Fibroblast of skin of right quadriceps (primary cell): ENCODE results near the gene FBRSL1.
"Not testable (repeated sequence)": the region's sequence is repeated elsewhere in the genome, so short reads cannot be mapped to it uniquely, and the experiment has no call there.

ENCODE experiments used
- DNase-seq: peaks from one replicate; pipeline ENCODE4 v3.0.0-alpha.2; 2013

Gene FBRSL1

GRCh38 chr12:132529156-132529839 is 39.3 kb downstream of the FBRSL1 start:
- DNase-seq, result no peak

- DNase-seq, result no peak
Measured at GRCh38 chr12:132529906-132530305, 40.0 kb downstream of the FBRSL1 start.

GRCh38 chr12:132530447-132530846 is 40.5 kb downstream of the FBRSL1 start:
- no peak for DNase-seq

- no peak for DNase-seq
Measured at GRCh38 chr12:132530851-132531250, 40.9 kb downstream of the FBRSL1 start.

- not testable (repeated sequence) for DNase-seq
Measured at GRCh38 chr12:132532711-132533583, 43.0 kb downstream of the FBRSL1 start.

GRCh38 chr12:132533584-132533958 is 43.6 kb downstream of the FBRSL1 start:
- DNase-seq, result no peak

GRCh38 chr12:132534076-132534475 is 44.1 kb downstream of the FBRSL1 start:
- no peak for DNase-seq

GRCh38 chr12:132535019-132535418 is 45.1 kb downstream of the FBRSL1 start:
- DNase-seq, result no peak

GRCh38 chr12:132536102-132536876 is 46.3 kb downstream of the FBRSL1 start:
- DNase-seq, result no peak

- no peak for DNase-seq
Measured at GRCh38 chr12:132537049-132537448, 47.1 kb downstream of the FBRSL1 start.

- no peak for DNase-seq
Measured at GRCh38 chr12:132537836-132538662, 48.1 kb downstream of the FBRSL1 start.

GRCh38 chr12:132538663-132538990 is 48.7 kb downstream of the FBRSL1 start:
- no peak for DNase-seq

- DNase-seq, result no peak
Measured at GRCh38 chr12:132539016-132539773, 49.2 kb downstream of the FBRSL1 start.

- DNase-seq, result no peak
Measured at GRCh38 chr12:132540436-132540835, 50.5 kb downstream of the FBRSL1 start.

GRCh38 chr12:132541200-132541599 is 51.2 kb downstream of the FBRSL1 start:
- no peak for DNase-seq

- no peak for DNase-seq
Measured at GRCh38 chr12:132541996-132542395, 52.0 kb downstream of the FBRSL1 start.

GRCh38 chr12:132542661-132543060 is 52.7 kb downstream of the FBRSL1 start:
- no peak for DNase-seq

- DNase-seq, result no peak
Measured at GRCh38 chr12:132543298-132544079, 53.5 kb downstream of the FBRSL1 start.

GRCh38 chr12:132544080-132544397 is 54.1 kb downstream of the FBRSL1 start:
- no peak for DNase-seq

GRCh38 chr12:132544498-132544897 is 54.5 kb downstream of the FBRSL1 start:
- DNase-seq, result no peak
